HepG2 (cell line): ENCODE results near the gene VBP1. TPM values are rescaled to one million over a fixed set of nuclear protein-coding genes. Genes with fewer than 3 reads are reported as not detected.

ENCODE experiments used
- DRAP1 ChIP-seq: IDR thresholded peaks from 2 replicates; pipeline ENCODE4 v1.6.1; 2016; ENCODE audit warnings: missing genetic modification reagents, missing compliant biosample characterization
- MYPOP ChIP-seq: sonication (generic); formaldehyde crosslinking; IDR thresholded peaks from 2 replicates; pipeline ENCODE4 v1.8.1; 2023; ENCODE audit warnings: mild to moderate bottlenecking, moderate library complexity, missing genetic modification reagents
- PAXIP1 ChIP-seq: sonication (generic); formaldehyde crosslinking; conservative IDR thresholded peaks from 2 replicates; pipeline ENCODE4 v1.4.0; 2020; ENCODE audit warnings: mild to moderate bottlenecking, missing genetic modification reagents, moderate library complexity
- POLR2AphosphoS2 ChIP-seq: IDR thresholded peaks from 2 replicates; pipeline ENCODE4 v1.6.1; 2011; ENCODE audit warnings: low read depth, low read length, improper control_type of control experiment
- TRIM24 ChIP-seq: sonication (generic); formaldehyde crosslinking; IDR thresholded peaks from 2 replicates; pipeline ENCODE4 v1.8.0; 2022; ENCODE audit warnings: mild to moderate bottlenecking, missing genetic modification reagents
- ZSCAN22 ChIP-seq: sonication (generic); formaldehyde crosslinking; IDR thresholded peaks from 2 replicates; pipeline ENCODE4 v1.4.0; 2020; ENCODE audit warnings: mild to moderate bottlenecking, missing genetic modification reagents
- polyA plus RNA-seq, 8 experiments: library from polyadenylated mRNA; depleted of rRNA in 3 of 8; stranded (reverse) in 7 of 8; unstranded in 1 of 8; fragments of >200 nt; fragmentation: Illumina TruSeq in 4 of 8; extraction: Trizol in 4 of 8; gene quantifications; 2 replicates each; pipeline versions ENCODE4 v1.2.1 to v1.2.3, GENCODE V29; 2011 to 2016; ENCODE audit warnings: low read depth in 4 of 8, missing spikeins in 1 of 8, mixed read lengths in 1 of 8; ENCODE audit not compliant: insufficient read depth in 1 of 8
- total RNA-seq, 5 experiments: library from RNA; depleted of rRNA; stranded (reverse); fragments of >200 nt; fragmentation: Illumina TruSeq; extraction: Trizol; gene quantifications; 2 replicates each; pipeline ENCODE4 v1.2.3, GENCODE V29; 2016; ENCODE audit warnings: low read depth in 1 of 5
- TF ChIP-seq, protein P1 (sequence below): sonication (generic); formaldehyde crosslinking; IDR thresholded peaks from 2 replicates; pipeline ENCODE4 v1.4.0; 2020; ENCODE audit warnings: mild to moderate bottlenecking, missing genetic modification reagents
- TF ChIP-seq, protein P2 (sequence below): sonication (generic); formaldehyde crosslinking; IDR thresholded peaks from 2 replicates; pipeline ENCODE4 v1.4.0; 2020; ENCODE audit warnings: missing genetic modification reagents
- TF ChIP-seq, protein P3 (sequence below): sonication (generic); formaldehyde crosslinking; IDR thresholded peaks from 2 replicates; pipeline ENCODE4 v1.4.0; 2020; ENCODE audit warnings: mild to moderate bottlenecking, missing genetic modification reagents
- TF ChIP-seq, protein P4 (sequence below): sonication (generic); formaldehyde crosslinking; IDR thresholded peaks from 2 replicates; pipeline ENCODE4 v1.5.1; 2020; ENCODE audit warnings: missing genetic modification reagents, mild to moderate bottlenecking, borderline replicate concordance

Gene VBP1
- total and polyA plus RNA-seq, 2 of the 13 experiments (the other 11 are each of a cell fraction or from before 2014, with no cell fraction given): 20.4 to 72.6 TPM

GRCh38 chrX:155216179-155216939 lies at the start of gene VBP1 (continued):
- TF ChIP-seq, protein P1, sequence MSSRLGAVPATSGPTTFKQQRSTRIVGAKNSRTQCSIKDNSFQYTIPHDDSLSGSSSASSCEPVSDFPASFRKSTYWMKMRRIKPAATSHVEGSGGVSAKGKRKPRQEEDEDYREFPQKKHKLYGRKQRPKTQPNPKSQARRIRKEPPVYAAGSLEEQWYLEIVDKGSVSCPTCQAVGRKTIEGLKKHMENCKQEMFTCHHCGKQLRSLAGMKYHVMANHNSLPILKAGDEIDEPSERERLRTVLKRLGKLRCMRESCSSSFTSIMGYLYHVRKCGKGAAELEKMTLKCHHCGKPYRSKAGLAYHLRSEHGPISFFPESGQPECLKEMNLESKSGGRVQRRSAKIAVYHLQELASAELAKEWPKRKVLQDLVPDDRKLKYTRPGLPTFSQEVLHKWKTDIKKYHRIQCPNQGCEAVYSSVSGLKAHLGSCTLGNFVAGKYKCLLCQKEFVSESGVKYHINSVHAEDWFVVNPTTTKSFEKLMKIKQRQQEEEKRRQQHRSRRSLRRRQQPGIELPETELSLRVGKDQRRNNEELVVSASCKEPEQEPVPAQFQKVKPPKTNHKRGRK (CRISPR knock-in tag): no peak
- no peak for TF ChIP-seq POLR2AphosphoS2
- TF ChIP-seq PAXIP1 (CRISPR knock-in tag): no peak
- peak; percentile 62 for TF ChIP-seq DRAP1
- TF ChIP-seq TRIM24: no peak
- no peak for TF ChIP-seq MYPOP (CRISPR knock-in tag)
- TF ChIP-seq, protein P2, sequence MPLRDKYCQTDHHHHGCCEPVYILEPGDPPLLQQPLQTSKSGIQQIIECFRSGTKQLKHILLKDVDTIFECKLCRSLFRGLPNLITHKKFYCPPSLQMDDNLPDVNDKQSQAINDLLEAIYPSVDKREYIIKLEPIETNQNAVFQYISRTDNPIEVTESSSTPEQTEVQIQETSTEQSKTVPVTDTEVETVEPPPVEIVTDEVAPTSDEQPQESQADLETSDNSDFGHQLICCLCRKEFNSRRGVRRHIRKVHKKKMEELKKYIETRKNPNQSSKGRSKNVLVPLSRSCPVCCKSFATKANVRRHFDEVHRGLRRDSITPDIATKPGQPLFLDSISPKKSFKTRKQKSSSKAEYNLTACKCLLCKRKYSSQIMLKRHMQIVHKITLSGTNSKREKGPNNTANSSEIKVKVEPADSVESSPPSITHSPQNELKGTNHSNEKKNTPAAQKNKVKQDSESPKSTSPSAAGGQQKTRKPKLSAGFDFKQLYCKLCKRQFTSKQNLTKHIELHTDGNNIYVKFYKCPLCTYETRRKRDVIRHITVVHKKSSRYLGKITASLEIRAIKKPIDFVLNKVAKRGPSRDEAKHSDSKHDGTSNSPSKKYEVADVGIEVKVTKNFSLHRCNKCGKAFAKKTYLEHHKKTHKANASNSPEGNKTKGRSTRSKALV (CRISPR knock-in tag): no peak
- TF ChIP-seq, protein P3, sequence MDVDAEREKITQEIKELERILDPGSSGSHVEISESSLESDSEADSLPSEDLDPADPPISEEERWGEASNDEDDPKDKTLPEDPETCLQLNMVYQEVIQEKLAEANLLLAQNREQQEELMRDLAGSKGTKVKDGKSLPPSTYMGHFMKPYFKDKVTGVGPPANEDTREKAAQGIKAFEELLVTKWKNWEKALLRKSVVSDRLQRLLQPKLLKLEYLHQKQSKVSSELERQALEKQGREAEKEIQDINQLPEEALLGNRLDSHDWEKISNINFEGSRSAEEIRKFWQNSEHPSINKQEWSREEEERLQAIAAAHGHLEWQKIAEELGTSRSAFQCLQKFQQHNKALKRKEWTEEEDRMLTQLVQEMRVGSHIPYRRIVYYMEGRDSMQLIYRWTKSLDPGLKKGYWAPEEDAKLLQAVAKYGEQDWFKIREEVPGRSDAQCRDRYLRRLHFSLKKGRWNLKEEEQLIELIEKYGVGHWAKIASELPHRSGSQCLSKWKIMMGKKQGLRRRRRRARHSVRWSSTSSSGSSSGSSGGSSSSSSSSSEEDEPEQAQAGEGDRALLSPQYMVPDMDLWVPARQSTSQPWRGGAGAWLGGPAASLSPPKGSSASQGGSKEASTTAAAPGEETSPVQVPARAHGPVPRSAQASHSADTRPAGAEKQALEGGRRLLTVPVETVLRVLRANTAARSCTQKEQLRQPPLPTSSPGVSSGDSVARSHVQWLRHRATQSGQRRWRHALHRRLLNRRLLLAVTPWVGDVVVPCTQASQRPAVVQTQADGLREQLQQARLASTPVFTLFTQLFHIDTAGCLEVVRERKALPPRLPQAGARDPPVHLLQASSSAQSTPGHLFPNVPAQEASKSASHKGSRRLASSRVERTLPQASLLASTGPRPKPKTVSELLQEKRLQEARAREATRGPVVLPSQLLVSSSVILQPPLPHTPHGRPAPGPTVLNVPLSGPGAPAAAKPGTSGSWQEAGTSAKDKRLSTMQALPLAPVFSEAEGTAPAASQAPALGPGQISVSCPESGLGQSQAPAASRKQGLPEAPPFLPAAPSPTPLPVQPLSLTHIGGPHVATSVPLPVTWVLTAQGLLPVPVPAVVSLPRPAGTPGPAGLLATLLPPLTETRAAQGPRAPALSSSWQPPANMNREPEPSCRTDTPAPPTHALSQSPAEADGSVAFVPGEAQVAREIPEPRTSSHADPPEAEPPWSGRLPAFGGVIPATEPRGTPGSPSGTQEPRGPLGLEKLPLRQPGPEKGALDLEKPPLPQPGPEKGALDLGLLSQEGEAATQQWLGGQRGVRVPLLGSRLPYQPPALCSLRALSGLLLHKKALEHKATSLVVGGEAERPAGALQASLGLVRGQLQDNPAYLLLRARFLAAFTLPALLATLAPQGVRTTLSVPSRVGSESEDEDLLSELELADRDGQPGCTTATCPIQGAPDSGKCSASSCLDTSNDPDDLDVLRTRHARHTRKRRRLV (CRISPR knock-in tag): no peak
- no peak for TF ChIP-seq ZSCAN22
- TF ChIP-seq, protein P4, sequence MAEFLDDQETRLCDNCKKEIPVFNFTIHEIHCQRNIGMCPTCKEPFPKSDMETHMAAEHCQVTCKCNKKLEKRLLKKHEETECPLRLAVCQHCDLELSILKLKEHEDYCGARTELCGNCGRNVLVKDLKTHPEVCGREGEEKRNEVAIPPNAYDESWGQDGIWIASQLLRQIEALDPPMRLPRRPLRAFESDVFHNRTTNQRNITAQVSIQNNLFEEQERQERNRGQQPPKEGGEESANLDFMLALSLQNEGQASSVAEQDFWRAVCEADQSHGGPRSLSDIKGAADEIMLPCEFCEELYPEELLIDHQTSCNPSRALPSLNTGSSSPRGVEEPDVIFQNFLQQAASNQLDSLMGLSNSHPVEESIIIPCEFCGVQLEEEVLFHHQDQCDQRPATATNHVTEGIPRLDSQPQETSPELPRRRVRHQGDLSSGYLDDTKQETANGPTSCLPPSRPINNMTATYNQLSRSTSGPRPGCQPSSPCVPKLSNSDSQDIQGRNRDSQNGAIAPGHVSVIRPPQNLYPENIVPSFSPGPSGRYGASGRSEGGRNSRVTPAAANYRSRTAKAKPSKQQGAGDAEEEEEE (CRISPR knock-in tag): no peak
